KG1 (cell line): Measurements from ENCODE around the gene ZNF398.
"Not testable (repeated sequence)": the region's sequence is repeated elsewhere in the genome, so short reads cannot be mapped to it uniquely, and the experiment has no call there.

Experiments used
- DNase-seq: peaks from one replicate; lab custom pipeline; 2025; lab: John Stamatoyannopoulos, UW

The ZNF398 gene

DNA sequence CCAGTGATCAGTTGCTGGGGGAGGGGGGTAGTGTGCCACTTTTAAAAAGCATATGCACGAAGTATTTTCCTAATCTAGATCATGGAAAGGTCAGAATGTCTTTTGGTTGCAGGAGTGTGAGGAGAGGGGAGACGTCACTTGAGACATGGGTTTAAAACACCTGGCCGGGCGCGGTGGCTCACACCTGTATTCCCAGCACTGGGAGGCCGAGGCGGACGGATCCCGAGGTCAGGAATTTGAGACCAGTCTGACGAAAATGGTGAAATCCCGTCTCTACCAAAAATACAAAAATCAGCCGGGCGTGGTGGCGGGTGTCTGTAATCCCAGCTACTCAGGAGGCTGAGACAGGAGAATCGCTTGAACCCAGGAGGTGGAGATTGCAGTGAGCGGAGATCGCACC, 79.1 kb downstream of the ZNF398 start:
- not testable (repeated sequence) for DNase-seq

DNA sequence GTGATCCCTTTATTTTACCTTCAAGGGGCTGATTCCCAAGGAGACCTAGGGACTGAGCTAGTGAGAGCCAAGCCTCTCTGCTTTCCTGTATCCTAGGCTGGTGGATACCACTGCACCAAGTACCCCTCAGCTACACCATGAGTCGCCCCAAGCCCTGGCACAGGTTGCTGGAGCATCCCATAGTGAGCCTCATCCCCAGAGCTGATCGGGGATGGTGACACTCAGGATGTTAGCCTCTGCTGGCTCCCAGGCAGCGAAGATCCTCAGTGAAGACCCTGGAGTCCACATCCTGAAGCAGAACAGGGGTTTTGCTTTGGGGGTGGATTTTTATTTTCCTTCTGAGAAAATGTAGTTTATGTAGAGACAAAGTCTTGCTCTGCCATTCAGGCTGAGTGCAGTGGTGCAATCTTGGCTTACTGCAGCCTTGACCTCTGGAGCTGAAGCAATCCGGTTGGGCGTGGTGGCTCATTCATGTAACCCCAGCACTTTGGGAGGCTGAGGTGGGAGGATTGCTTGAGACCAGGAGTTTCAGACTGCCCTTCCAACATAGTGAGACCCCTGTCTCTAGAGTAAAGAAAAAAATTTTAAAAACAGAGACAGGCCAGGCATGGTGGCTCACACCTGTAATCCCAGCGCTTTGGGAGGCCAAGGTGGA, 79.7 kb downstream of the ZNF398 start:
- no peak for DNase-seq

DNA sequence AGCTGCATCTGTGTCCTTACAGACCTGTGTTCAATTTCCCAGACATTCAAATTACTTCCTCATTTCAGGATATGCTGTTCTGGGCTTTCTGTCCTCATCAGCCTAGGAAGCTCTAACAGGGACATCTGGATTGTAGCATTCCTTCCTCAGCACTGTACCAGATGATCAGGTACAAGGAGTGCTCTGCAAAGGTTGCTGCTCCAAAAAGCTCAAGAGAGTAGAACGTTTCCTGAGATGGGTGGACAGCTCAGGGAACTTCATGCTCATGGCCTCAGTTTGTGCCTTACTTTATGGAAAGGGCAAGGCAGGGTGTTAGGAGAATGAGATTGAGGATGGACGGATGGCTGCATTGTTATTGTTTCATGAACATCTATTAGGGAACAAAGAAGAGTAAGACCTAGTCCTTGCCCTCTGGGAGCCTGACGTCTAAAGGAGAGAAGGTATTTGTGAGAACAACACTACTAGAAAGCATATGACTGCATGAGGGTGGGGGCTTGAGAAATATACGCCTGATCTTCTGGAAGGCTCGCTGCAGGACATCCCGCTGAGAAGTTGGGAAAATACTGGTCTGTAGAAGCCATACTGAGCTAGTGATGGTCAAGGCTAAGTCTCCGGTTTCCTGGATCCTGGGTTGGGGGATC, 81.7 kb downstream of the ZNF398 start:
- DNase-seq = no peak

DNA sequence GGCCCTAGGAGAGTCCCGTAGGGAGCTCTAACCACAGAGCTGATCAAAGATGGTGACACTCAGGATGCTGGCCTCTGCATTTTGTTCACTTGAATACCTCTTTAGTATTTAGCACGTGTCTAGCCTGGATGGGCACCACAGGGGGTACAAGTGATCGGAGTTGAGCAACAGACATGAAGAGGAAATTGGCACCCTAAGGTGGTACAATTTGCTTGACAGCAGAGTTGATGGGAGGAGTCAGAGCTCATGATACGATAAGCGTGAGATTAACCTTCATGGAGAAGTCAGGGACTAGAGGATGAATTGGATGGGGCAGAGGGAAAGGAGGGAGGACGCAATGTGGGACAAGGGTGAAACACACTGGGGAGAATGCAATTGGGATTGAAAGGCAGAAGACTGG, 82.3 kb downstream of the ZNF398 start:
- DNase-seq = no peak

DNA sequence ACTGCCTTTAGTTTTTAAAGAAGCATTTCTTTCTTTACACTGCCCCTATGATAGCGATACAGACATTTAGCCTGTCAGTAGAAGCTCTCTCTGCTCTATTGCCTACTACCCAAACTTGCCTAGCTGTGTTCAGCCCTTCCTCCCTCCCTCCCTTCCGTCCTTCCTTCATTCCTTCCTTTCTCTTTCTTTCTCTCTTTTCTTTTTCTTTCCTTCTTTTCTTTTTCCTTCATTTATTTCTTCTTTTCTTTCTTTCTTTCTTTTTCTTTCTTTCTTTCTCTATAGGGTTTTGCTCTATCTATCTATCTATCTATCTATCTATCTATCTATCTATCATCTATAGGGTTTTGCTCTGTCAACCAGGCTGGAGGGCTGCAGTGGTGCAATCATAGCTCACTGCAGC, 85.1 kb downstream of the ZNF398 start:
- no peak for DNase-seq
